ENCODE measurements around the gene ZNF76. TPM values are rescaled to one million over a fixed set of nuclear protein-coding genes. Genes with fewer than 3 reads are reported as not detected.

The ZNF76 gene
- total and polyA plus RNA-seq, 10 of the 15 experiments (the other 5 are each of a cell fraction or from before 2014, with no cell fraction given), result 2.8 to 41.0 (median 24.8) TPM

- TF ChIP-seq ZNF687 (IDR thresholded peaks at IDR 0.05) (no peak), ASH2L (IDR thresholded peaks at IDR 0.05; ENCODE audit: borderline replicate concordance, low read depth) (no peak), LARP7 (IDR thresholded peaks at IDR 0.05) (no peak)
These were observed 28.3 kb downstream of the ZNF76 start (continued) for GRCh38 chr6:35287671-35288396.

- Histone ChIP-seq H3K27me3 (replicated peaks in 1 of 2; ENCODE audit: control insufficient read depth in 2 of 2, insufficient read depth in 2 of 2, low read length in 1 of 2) (no peaks in the 10 kb centered on the region), H3K4me2 (ENCODE audit: control insufficient read depth, insufficient read depth) (no peak overlapping the region), H3K4me1 (ENCODE audit: control insufficient read depth, insufficient read depth, low read length) (no peaks in the 10 kb centered on the region), H3K27ac (ENCODE audit: control insufficient read depth, insufficient read depth) (no peak overlapping the region), H4K20me1 (ENCODE audit: control insufficient read depth, insufficient read depth) (no peaks in the 10 kb centered on the region), H2AFZ (ENCODE audit: control insufficient read depth, low read depth, low read length) (no peak overlapping the region), H3K36me3 (ENCODE audit: control insufficient read depth in 2 of 2, insufficient read depth in 2 of 2, low read length in 1 of 2) (peaks cover 5 to 27% of the 10 kb centered on the region in 2 experiments), H3K9ac (ENCODE audit: control insufficient read depth, insufficient read depth, low read length) (no peak overlapping the region), H3K4me3 (no peak overlapping the region), H3K9me3 (replicated peaks; ENCODE audit: control insufficient read depth, insufficient read depth, low read length) (no peaks in the 10 kb centered on the region), H3K79me2 (ENCODE audit: control insufficient read depth, insufficient read depth, low read length) (no peaks in the 10 kb centered on the region)
- intact Hi-C loops (cut with micrococcal nuclease; ENCODE audit: unreplicated experiment), result no loop called here
- SMC1A ChIA-PET (ENCODE audit: uncharacterized antibody, unreplicated experiment), result no interaction called here
- ATAC-seq (no peak), FAIRE-seq (no peak), DNase-seq (ENCODE audit: low read depth, low spot score) (no peak)
- in situ Hi-C loops (cut with MboI), result no loop called here
- RAD21 ChIA-PET (ENCODE audit: unreplicated experiment), result interaction anchor here (1.0 kb wide), 1 partner anchor 33 kb away, joined by 3 read pairs; no protein-coding TSS in a partner anchor
- CTCF ChIA-PET, result interaction anchor here (0.9 to 4.3 kb wide), 4 partner anchors 8 to 40 kb away, joined by 3 to 19 read pairs (median 6); partner anchors contain the start of gene DEF6
- whole genome bisulfite sequencing (ENCODE audit: insufficient coverage, insufficient replicate concordance, low lambda C conversion rate, missing lambda C conversion rate), result 81% methylated on average over 4 of the region's 4 CpGs
- POLR2A ChIA-PET, result interaction anchor here (0.8 kb wide), 1 partner anchor 21 kb away, joined by 3 read pairs; no protein-coding TSS in a partner anchor
- no TSS peak for BruUV-seq (replicated peaks)
- TF ChIP-seq CREB1 (IDR thresholded peaks at IDR 0.05; ENCODE audit: low read depth) (no peak), POLR2AphosphoS5 (IDR thresholded peaks at IDR 0.05; ENCODE audit: low read length) (no peak), YY1 (IDR thresholded peaks at IDR 0.05; ENCODE audit: low read depth, low read length) (no peak), MAX (IDR thresholded peaks at IDR 0.05; ENCODE audit: low read depth, low read length) (no peak), RELB (IDR thresholded peaks at IDR 0.05; ENCODE audit: low read depth) (no peak), NR2C1 (IDR thresholded peaks at IDR 0.05) (no peak), NR2C2 (IDR thresholded peaks at IDR 0.05; ENCODE audit: borderline replicate concordance, control insufficient read depth, insufficient read length, low read depth) (no peak), FOXM1 (IDR thresholded peaks at IDR 0.05; ENCODE audit: low read depth, low read length) (no peak), ZNF24 (IDR thresholded peaks at IDR 0.05) (no peak), JUND (IDR thresholded peaks at IDR 0.05; ENCODE audit: low read depth, low read length) (no peak), CBX5 (IDR thresholded peaks at IDR 0.05; ENCODE audit: low read depth) (no peak), CEBPB (IDR thresholded peaks at IDR 0.05; ENCODE audit: borderline replicate concordance in 1 of 2, low read depth in 2 of 2, low read length in 2 of 2) (no peak), RELA (IDR thresholded peaks at IDR 0.05; ENCODE audit: borderline replicate concordance, partially characterized antibody) (no peak), TAF1 (IDR thresholded peaks at IDR 0.05; ENCODE audit: borderline replicate concordance, low read depth, low read length) (no peak)
These were observed 29.3 kb downstream of the ZNF76 start for GRCh38 chr6:35288834-35289233.

Data from GM12878 (cell line).